Testis (tissue), 2 donors: ENCODE data around the gene MOXD1.

Experiments
- POLR2A ChIP-seq: fragments of 450-650 bp; IDR thresholded peaks from one replicate; pipeline ENCODE4 v1.6.1; 2017; ENCODE audit warnings: antibody characterized with exemption, mild to moderate bottlenecking, moderate library complexity
- TF ChIP-seq, protein P1 (sequence below), 3 experiments: fragments of 450-650 bp in 2 of 3; fragments of 200-600 bp in 1 of 3; sonication (generic) in 1 of 3; IDR thresholded peaks; one replicate each; pipeline ENCODE4 v1.5.1; 2016 to 2019; ENCODE audit warnings: antibody characterized with exemption in 3 of 3, mild to moderate bottlenecking in 2 of 3, moderate library complexity in 1 of 3

DNA sequence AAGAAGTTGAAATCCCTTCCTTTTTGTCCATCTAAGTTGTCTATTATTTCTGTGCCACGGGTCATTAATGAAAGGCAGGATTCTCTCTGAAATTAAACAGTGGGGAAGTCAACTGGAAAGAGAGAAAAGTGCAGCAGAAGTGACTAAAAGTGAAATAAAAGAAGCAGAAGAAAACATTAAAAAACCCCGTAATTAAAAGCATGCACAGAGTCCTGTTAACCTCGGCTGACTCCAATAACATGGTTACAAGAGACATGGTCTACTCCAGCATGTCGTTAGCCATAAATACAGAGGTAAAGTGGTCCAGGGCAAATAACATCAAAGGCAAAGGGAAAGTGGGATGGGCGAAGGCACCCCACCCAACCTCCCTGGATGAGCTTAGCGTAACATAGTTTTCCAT, 13.0 kb upstream of the MOXD1 start:
- TF ChIP-seq POLR2A: no peak
- TF ChIP-seq, protein P1, sequence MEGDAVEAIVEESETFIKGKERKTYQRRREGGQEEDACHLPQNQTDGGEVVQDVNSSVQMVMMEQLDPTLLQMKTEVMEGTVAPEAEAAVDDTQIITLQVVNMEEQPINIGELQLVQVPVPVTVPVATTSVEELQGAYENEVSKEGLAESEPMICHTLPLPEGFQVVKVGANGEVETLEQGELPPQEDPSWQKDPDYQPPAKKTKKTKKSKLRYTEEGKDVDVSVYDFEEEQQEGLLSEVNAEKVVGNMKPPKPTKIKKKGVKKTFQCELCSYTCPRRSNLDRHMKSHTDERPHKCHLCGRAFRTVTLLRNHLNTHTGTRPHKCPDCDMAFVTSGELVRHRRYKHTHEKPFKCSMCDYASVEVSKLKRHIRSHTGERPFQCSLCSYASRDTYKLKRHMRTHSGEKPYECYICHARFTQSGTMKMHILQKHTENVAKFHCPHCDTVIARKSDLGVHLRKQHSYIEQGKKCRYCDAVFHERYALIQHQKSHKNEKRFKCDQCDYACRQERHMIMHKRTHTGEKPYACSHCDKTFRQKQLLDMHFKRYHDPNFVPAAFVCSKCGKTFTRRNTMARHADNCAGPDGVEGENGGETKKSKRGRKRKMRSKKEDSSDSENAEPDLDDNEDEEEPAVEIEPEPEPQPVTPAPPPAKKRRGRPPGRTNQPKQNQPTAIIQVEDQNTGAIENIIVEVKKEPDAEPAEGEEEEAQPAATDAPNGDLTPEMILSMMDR (IDR thresholded peaks at IDR 0.05): no peak
